ENCODE measurements around the gene CCDC51. TPM values are rescaled to one million over a fixed set of nuclear protein-coding genes. Genes with fewer than 3 reads are reported as not detected.
A peak's percentile ranks its signal among the peaks of the same experiment; 100 is the strongest.
"Not testable (repeated sequence)": the region's sequence is repeated elsewhere in the genome, so short reads cannot be mapped to it uniquely, and the experiment has no call there.

The CCDC51 gene
- polyA plus RNA-seq, 3 donors = 28.7 to 32.9 (median 29.2) TPM

DNA sequence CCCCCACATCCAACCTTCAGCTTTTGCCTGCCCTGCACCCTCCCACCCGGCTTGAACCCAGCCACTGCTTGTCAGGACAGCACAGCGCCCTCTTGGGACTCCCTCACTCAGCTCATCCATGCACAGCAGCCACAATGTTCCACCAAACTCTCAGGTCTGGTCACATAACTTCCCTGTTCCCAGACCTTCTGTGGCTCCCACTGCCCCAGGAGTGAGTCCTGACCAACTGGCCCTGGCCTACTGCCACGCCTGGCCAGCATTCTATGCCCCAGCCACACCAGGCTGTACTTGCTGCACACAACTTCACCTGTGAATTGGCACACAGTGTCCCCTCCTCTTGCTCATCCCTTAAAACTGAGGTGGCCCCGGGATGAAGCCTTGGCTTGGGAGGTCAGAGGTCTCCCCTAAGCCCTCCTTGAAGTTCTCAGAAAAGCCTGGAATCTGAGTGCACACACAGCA is 31.1 kb downstream of the CCDC51 start:
- DNase-seq = no peak

DNA sequence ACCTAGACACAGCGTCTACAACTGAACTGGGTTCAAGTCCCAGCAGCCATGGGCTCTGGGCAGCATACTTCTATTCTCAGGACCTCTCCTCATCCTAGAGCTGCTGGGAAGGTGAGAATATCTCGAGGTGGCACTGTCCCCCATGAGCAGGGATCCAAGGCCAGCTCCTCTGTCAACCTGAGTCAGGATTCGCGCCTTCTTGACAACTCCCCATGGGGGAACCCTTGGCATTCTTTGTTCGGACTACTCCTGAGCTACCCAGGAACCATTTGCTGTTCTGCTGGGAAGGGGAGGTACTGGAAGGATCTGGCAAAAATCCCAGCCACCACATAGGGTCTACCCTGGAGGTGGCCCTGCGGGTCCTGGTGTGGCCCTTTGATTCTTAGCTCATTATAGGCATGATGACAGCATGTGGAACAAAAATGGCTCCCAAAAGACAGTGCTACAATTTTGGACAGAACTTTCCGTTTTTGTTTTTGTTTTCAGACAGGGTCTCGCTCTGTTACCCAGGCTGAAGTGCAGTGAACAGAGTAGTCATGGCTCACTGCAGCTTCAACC is 32.3 kb downstream of the CCDC51 start:
- DNase-seq = no peak

DNA sequence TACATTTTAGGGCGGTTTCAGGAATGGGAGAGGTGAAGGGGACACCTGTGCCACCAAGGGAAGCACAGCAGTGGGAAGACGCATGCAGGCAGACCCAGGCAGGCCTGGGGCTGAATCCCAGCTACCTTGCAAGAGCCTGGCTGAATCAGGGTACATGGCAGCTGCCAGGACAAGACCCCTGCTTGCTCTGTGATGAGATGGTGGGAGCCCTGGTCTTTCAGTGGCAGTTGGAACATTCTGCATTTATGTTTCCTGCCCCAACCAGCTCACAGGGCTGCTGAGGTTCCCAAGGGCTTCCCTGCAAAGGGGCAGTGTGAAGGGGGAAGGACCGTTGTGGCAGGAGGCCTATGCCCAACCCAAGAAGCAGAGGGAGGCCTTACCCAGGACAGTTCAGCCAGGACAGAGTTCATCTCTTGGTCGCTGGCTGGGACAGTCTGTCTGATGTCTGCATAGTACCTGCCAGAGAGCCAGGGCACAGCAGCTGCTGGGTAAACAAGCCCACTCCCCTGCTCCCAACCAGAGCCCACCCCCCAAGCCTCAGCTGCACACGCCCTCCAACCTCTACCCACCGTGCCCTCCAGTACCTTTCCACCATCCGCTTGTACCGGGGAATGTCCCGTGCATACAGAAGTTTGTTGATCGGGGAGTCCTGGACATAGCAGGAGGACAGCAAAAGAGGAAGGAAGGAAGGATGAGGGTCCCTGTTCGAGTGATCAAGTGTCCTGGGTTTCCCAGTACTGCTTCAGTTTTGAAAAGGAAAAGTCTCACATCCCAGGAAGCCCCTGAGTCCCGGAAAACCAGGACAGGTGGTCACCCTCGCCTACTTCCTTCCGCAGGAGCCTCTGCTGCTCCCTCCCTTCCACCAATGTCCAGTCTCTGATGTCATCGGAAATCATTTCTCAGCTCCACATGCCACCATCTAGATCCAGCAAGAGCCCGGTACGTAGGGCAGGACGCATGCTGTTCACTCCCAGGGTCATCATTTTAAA is 33.2 kb downstream of the CCDC51 start:
- no peak for DNase-seq

DNA sequence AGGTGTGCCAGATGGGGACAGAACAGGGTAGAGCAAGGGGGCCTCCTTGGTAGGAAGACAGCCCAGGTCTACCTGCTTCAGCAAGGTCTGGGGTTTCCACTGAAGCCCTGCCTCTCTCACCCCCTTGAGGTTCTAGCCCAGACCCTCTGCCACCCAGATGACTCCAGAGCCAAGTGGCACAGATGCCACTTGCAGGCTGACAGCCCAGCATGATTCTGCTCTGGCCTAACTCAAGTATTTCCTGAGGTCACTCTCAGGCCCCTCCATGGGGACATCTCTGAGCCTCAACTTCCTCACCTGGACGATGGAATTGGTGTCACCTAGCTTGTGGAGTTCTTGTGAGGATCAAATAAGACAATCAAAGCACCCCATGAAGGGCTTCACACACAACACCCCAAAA is 33.9 kb downstream of the CCDC51 start:
- no peak for DNase-seq

DNA sequence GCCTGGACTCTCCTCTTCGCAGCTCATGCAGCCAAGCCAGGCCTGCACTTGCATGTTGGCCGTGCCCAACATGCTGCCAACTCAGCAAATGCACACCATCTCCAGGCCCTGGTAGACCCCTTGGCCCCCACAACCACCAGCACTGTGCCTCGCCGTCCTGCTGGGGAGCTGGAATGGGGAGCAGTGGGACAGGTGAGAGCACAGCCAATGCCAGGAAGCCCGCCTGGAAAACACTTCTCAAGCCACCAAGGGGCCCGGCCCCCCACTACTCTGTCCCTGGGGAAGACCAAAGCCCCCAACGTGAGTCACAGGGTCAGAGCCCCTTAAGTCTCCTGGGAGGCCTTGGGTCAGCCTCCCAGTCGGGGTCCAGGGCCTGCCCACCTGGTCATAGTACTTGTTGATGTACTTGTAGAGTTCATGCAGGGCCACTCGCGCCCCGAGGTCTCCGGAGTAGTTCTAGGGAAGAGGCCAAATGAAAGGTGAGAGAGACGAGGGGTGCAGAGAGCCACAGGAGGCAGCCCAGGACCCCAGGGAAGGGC is 34.5 kb downstream of the CCDC51 start:
- DNase-seq = no peak

DNA sequence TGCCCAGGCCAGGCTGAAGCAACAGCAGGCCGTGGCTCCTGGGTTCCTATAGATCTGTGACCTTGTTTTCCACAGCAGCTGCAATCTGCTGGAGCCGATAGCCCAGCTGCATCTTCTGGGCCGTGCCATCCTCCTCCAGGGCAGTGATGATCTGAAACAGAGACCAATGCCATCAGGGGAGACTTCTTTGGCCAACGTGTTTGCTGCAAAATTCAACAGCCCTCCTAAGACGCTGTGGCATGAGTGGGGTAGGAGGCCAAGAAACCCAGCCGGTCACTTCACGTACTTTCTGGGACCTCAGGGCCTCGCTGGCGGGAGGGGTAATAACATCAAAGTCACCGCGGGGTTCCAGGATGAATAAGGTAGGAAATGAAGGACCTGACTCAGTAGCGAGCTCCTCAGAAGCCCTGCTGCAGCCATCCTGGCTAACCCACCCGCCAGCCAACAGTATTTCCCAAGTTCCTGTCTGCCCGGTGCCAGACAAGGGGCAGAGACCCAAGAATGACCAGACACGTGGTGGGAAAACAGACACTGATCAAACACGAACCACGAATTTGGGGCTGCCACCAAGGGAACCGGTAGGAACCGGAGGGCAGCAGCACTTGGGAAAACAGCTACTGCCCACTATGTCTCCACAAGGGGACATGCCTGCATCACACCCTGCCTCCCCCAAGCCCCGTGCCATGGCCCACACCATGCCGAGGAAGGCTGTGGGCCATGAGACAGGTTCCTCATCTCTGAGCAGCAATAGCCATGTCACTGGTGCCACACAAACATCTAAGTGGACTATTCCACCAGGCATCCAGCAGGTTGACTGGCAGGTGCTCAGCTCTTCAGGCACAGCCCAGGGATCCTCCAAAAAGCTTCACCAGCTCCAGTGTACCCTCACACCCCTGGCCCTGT is 35.2 kb downstream of the CCDC51 start:
- DNase-seq = no peak

DNA sequence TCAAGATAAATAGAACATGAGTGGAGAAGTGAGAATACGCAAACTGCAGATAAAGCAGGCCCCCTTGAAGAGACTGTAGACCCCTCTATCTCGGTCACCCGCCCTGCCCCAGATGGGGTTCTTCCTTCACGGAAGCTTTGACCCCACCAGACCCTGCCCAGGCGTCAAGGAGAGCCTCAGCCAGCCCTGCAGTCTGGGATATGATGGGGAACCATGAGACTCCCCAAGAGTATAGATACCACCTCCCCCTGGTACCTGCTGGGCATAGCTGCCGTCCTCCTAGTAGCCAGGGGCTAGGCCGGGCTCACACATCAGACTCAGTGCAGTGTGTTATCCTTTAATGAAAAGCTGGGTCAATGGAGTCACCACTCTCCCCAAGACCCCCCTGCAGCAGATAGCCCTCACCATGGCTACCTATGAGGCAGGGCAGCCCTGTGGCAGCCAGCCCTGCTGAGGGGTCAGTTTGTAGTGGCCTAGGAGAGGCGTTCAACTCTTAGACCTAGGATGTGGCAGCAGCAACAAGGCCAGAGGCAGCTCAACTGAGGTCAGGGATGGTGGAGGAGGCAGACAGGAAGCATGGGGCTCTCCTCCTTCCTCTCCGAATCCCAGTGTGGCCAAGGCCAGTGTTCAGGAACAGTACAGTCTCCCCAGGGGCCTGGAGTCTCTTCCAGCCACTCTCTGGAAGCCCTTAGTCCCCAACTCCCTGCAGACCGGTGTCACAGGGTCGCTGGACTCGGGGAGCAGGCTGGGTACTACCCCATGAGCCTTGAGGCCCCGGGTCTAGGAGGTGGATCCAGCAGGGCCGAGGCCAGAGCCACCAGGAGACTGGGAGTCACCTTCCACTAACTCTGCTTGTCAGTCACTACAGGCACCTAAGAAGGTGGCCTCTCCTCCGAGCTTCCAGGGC is 36.1 kb downstream of the CCDC51 start:
- DNase-seq = no peak

DNA sequence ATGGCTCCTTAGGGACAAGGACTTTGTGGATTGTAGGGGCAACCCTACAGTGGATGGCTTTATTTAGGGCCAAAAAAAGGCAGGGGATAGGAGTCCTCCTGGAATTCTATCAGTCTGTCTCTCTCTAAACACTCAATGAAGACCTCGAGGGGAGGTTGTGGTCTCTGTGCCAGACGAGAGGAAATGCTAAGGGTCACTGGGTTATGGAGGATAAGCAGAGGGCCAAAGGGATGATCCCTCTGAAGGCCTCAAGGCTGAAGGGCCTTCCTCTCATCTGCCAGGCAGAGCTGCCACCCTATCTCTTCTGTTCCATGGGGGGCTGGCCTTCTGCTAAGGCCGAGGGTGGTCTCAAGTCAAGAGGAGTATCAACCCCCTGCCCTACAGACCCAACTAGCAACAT is 37.0 kb downstream of the CCDC51 start:
- DNase-seq = no peak

DNA sequence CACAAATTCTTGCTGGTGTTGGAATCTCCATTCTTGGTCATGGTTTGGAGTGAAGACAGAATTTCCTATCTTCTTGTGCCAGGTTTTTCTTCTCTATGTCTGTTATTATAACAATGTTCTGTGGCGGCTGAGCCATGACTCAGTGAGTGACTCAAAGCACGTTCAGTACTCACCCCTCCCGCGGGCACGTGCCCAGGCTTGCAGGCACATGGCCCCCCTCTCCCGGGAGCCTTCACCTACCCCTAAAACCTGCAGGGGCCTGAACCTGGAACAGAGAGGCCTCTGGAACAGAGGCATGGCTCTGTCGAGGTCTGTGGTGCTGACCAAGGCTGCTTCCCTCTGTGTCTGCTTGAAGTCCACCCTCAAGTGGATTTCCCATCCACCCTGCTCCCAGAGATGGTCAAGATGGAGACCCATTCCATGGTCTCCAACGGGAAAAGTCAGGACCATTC is 37.6 kb downstream of the CCDC51 start:
- no peak for DNase-seq

DNA sequence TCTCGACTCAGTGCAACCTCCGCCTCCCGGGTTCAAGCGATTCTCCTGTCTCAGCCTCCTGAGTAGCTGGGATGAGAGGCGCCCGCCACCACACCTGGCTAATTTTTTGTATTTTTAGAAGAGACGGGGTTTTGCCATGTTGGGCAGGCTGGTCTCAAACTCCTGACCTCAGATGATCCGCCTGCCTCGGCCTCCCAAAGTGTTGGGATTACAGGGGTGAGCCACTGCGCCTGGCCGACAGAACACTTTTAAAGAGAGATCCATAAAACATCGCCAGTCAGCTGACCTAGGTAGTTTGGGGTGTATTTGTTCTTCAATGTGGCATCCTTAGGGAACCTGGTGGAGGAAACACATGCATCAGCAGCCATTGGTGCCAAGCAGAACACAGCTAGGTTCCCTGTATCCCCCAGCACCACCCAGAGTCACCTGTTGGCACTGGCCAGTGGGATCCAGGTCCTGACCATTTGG is 38.5 kb downstream of the CCDC51 start:
- DNase-seq = not testable (repeated sequence)

DNA sequence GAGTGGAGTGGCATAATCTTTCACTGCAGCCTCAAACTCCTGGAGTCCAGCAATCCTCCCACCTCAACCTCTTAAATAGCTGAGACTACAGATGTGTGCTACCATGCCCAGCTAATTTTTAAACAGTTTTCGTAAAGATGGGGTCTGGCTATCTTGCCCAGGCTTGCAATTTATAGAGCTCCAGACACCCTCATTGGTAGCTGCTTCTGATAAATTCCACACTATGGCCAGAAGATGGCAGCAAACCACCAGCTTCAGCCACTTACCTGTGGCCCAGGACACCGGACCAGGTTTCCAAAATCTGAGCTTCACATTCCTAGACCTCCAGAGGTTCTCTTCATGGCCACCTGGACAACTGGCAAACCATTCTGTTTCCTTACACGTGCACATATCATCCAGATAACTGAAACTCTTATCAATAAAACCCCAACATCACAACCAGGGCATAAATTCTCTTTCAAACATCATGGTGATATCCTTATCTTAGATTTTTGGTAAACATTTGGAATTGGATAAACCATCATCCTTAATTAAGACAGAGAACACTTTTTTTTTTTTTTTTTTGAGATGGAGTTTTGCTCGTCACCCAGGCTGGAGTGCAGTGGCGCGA is 39.0 kb downstream of the CCDC51 start:
- peak; percentile 70 for DNase-seq

DNA sequence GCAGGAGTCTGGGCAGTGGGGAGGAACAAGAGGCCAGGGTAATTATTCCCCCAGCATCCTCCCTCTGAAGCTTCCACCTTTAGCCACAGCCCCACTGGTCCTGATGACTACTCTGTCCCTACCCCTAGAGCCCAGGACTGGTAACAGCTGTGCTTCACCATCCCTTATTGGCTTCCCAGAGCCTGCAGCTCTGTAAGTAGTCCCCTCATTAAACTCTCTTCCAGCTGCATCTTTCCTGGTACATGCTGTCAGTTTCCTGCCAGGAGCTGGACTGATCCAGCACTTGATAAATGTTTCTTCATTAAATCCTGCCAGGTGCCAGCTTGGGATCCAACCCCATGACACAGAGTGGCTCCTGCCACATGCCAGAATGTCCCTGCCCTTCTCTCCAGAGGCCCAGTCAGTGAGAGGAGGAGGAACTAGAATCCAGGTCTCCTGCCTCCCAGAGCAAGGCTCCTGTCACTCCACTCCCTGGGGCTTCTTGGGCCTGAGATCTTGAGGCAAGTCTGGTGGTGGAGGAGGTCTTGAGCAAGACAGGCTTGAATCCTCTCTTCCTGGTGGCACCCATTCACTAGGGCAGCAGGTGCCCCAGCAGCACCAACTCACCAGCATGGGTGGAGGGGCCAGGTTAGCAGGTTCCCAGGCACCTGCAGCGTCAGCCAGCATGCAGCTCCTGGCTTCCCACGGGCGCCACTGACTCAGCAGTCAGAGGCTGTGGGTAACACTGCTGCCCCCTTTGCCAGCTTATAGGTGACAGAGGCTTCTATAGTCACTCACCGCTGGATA is 40.3 kb downstream of the CCDC51 start:
- DNase-seq = no peak

DNA sequence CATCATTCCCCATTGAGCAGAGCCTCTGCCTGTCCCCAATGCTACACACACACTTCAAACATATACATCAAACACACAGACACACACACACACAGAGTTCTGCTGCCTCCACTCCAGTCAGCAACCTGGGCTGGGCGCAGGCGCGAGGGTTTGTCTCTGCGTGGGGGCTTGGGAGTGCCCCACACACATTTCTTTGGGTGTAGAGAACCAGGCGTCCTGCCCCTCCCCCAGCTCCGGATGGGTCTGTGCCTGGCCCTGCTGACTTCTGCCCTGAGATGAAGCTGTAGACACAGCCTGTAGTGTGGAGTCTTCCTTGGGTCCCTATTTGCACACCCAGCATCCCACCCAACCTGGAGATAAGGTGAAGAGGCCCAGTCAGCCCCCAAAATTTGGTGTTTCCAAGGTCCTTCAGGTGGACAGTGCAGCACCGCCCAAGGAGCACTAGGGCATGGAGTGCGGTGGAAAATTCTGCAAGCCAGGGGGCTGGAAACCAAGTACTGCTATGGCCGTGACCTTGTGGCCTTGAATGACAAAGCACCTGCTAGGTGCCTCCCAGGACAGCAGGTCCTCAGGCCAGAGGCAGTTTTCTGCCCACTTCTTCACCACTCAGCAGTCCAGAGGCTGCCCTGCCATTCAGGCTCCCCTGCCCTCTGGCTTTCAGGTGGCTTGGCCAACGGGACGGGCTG is 41.1 kb downstream of the CCDC51 start:
- DNase-seq = no peak

DNA sequence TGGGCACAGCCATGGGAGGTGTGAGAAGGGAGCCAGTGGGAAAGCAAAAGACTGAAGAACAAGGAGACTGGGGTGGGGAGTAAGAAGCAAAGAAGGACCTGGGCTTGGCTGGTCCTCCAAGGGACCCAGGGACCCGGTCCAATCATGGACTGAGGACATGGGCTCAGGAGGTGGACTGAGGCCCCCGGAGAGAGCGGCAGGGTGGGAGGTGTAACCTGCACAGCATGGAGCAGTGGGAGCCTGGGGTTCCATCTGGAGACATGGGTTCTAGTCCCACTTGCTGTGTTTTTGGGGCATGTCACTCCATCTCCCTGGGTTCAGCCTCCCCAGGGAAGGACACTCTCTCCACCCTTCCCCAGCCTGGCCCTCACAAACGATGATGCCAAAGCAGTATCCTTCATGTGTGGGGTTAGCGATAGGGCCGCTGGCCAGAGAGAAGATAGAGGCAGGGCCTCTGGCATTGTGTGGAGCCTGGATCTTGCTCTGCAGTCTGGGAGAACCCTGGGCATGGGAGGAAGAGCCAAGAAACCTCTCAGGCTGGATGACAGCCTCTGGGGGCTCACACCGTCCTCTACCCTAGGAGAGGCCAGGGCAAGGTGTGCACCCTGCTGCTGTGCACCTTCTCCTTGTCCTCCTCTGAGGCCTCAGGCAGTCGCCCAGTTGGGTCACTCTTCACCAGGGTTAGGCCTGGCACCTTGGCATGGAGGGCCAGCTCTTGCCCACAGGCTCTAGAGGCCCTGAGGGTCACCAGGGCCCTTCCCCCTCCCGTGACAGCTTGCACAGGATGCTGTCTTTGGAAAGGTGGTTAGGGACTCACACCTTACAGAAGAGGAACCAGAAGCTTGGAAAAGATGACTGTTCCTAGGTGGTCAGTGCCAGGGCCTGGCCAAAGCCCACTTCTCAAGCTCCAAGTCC is 41.9 kb downstream of the CCDC51 start:
- no peak for DNase-seq

DNA sequence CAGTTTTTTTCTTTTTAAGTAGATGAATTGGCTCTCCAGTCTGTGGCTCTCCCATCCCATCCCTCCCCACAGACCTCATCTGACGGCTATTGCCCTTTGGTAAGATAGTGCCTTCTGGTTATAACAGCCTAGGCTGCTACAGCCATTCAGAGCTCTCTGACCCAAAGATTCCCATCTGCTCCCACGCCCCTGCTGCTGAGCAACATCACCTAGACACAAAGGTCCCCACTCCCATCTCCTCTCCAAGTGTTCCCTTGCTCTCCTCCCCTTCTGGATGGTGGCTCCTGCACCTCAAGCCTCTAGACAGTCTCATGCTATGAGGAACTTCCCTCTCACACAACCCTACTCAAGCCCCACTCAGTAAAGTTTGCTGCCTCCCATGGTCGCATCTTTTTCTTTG is 44.2 kb downstream of the CCDC51 start:
- DNase-seq = no peak

DNA sequence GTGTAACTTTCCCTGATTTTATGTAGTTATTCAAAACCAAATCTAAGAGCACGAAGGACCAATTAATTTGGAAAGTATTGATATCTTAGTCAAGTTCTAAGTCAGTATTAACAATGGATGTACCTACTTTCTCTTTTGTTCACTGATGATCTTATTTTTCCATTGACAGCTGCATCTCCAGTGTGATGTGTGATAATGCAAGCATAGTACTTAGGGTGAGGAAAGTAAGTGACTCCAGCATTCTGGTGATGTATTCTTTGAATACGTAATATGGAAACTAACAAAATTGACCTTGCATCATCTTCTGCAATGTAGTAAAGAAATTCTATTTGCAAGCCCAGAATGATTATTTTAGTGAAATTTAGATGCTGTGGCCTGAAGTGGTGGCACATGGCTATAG is 45.5 kb downstream of the CCDC51 start:
- DNase-seq = no peak

DNA sequence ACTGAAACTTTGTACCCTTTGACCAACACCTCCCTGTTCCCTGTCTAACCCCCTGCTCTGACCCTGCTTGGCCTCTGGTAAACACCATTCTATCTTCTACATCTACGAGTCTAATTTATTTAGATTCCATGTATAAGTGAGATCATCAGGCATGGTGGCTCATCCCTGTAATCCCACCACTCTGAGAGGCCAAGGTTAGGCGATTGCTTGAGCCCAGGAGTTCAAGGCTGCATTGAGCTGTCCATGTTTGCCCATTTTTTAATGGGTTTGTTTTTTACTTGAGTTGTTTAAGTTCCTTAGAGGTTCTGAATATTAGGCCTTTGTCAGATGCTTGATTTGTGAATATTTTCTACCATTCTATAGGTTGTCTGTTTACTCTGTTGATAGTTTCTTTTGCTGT is 51.0 kb downstream of the CCDC51 start:
- DNase-seq = no peak

DNA sequence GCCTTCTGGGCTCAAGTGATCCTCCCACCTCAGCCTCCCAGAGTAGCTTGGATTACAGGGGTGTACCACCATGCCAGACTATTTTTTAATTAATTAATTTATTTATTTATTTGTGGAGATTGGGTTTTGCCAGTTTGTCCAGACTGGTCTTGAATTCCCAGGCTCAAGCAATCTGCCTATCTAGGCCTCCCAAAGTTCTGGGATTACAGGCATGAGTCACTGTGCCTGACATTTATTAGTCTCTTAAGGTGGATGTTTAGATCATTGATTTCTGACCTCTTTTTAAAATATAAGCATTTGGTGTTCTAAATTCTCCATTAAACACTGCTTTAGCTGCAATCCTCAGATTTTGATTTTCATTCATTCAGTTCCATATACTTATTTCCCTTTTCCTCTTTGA is 52.3 kb downstream of the CCDC51 start:
- DNase-seq = no peak
